HEK293 (cell line): Measurements from ENCODE around the gene LDLRAD4.
A peak's percentile ranks its signal among the peaks of the same experiment; 100 is the strongest.

Experiments used
- CTCF ChIA-PET: fragments of 350-600 bp; formaldehyde crosslinking; extraction: SDS; loops from one replicate; lab custom pipeline; 2021; ENCODE audit warnings: antibody characterized with exemption; lab: Yijun Ruan, JAX
- POLR2A ChIA-PET: fragments of 300-600 bp; formaldehyde crosslinking; extraction: SDS; loops from one replicate; lab custom pipeline; 2020; ENCODE audit warnings: antibody characterized with exemption, inconsistent platforms; lab: Yijun Ruan, JAX
- H3K27ac ChIP-seq: fragments of 200-500 bp; sonication (Bioruptor generic); 2 replicates; pipeline ENCODE4 v1.5.1; 2014; ENCODE audit warnings: low read depth, low read length, control low read depth, inconsistent platforms; ENCODE audit errors: extremely low read depth
- H3K36me3 ChIP-seq, 2 experiments: fragments of 200-500 bp in 1 of 2; sonication (Bioruptor generic) in 1 of 2; 1 replicate in 1 of 2; 2 replicates in 1 of 2; pipeline ENCODE4 v1.5.1; 2014 to 2017; ENCODE audit warnings: inconsistent platforms in 2 of 2, low read length in 2 of 2; ENCODE audit not compliant: control insufficient read depth in 2 of 2, insufficient read depth in 1 of 2
- H3K4me1 ChIP-seq: fragments of 200-500 bp; sonication (Bioruptor generic); 2 replicates; pipeline ENCODE4 v1.5.1; 2014; ENCODE audit warnings: mild to moderate bottlenecking, low read length, inconsistent platforms; ENCODE audit not compliant: control insufficient read depth, insufficient read depth
- H3K4me3 ChIP-seq: 2 replicates; pipeline ENCODE4 v1.5.1; 2011; ENCODE audit warnings: low read depth, mild to moderate bottlenecking, control low read depth, low read length, moderate library complexity
- H3K9me3 ChIP-seq: fragments of 200-500 bp; sonication (Bioruptor generic); 2 replicates; pipeline ENCODE4 v1.5.1; 2014; ENCODE audit warnings: low read depth, low read length, inconsistent platforms; ENCODE audit not compliant: control insufficient read depth, insufficient read depth
- CTCF ChIP-seq: fragments of 450-650 bp; formaldehyde crosslinking; IDR thresholded peaks from 2 replicates; pipeline ENCODE4 v1.5.1; 2016; ENCODE audit warnings: missing biosample characterization, missing genetic modification characterization
- HIC1 ChIP-seq: fragments of 450-650 bp; formaldehyde crosslinking; IDR thresholded peaks from 2 replicates; pipeline ENCODE4 v1.5.1; 2016; ENCODE audit warnings: missing biosample characterization, missing genetic modification characterization
- REST ChIP-seq: fragments of 450-650 bp; formaldehyde crosslinking; IDR thresholded peaks from 2 replicates; pipeline ENCODE4 v1.5.1; 2016; ENCODE audit warnings: missing biosample characterization, missing genetic modification characterization
- SCRT2 ChIP-seq: fragments of 450-650 bp; formaldehyde crosslinking; IDR thresholded peaks from 2 replicates; pipeline ENCODE4 v1.5.1; 2016; ENCODE audit warnings: missing biosample characterization, missing genetic modification characterization
- WT1 ChIP-seq: fragments of 450-650 bp; formaldehyde crosslinking; IDR thresholded peaks from 2 replicates; pipeline ENCODE4 v1.5.1; 2016; ENCODE audit warnings: missing biosample characterization, missing genetic modification characterization
- ZBTB48 ChIP-seq: fragments of 450-650 bp; formaldehyde crosslinking; IDR thresholded peaks from 2 replicates; pipeline ENCODE4 v1.5.1; 2016; ENCODE audit warnings: missing biosample characterization, missing genetic modification characterization
- ZFHX2 ChIP-seq: fragments of 450-650 bp; formaldehyde crosslinking; conservative IDR thresholded peaks from 2 replicates; pipeline ENCODE4 v1.5.1; 2016; ENCODE audit warnings: missing biosample characterization, missing genetic modification characterization
- ZNF23 ChIP-seq: fragments of 450-650 bp; formaldehyde crosslinking; IDR thresholded peaks from 2 replicates; pipeline ENCODE4 v1.5.1; 2016; ENCODE audit warnings: missing biosample characterization, missing genetic modification characterization, borderline replicate concordance
- ZNF292 ChIP-seq: fragments of 450-650 bp; formaldehyde crosslinking; IDR thresholded peaks from 2 replicates; pipeline ENCODE4 v1.5.1; 2016; ENCODE audit warnings: low read depth, missing biosample characterization, missing genetic modification characterization, borderline replicate concordance
- ZNF362 ChIP-seq: fragments of 450-650 bp; formaldehyde crosslinking; IDR thresholded peaks from 2 replicates; pipeline ENCODE4 v1.5.1; 2016; ENCODE audit warnings: missing biosample characterization, missing genetic modification characterization
- ZNF433 ChIP-seq: fragments of 450-650 bp; formaldehyde crosslinking; IDR thresholded peaks from 2 replicates; pipeline ENCODE4 v1.5.1; 2016; ENCODE audit warnings: missing biosample characterization, missing genetic modification characterization, low read depth
- ZNF558 ChIP-seq: fragments of 450-650 bp; formaldehyde crosslinking; IDR thresholded peaks from 2 replicates; pipeline ENCODE4 v1.5.1; 2016; ENCODE audit warnings: missing biosample characterization, missing genetic modification characterization
- ZNF561 ChIP-seq: fragments of 450-650 bp; IDR thresholded peaks from 2 replicates; pipeline ENCODE4 v1.5.1; 2018; ENCODE audit warnings: missing biosample characterization, missing genetic modification characterization, borderline replicate concordance
- ZNF639 ChIP-seq: fragments of 450-650 bp; formaldehyde crosslinking; IDR thresholded peaks from 2 replicates; pipeline ENCODE4 v1.5.1; 2016; ENCODE audit warnings: missing biosample characterization, missing genetic modification characterization
- ZNF654 ChIP-seq: fragments of 450-650 bp; formaldehyde crosslinking; IDR thresholded peaks from 2 replicates; pipeline ENCODE4 v1.5.1; 2016; ENCODE audit warnings: low read depth, missing biosample characterization, missing genetic modification characterization
- ZSCAN18 ChIP-seq: fragments of 450-650 bp; formaldehyde crosslinking; IDR thresholded peaks from 2 replicates; pipeline ENCODE4 v1.5.1; 2016; ENCODE audit warnings: missing biosample characterization, missing genetic modification characterization

LDLRAD4 gene

GRCh38 chr18:13555865-13556264 lies 337.3 kb downstream of the LDLRAD4 start (continued):
- no peak for TF ChIP-seq ZBTB48

GRCh38 chr18:13556502-13556901 lies 337.9 kb downstream of the LDLRAD4 start:
- POLR2A ChIA-PET: interaction anchor here (0.5 kb wide), 1 partner anchor 10 kb away, joined by 4 read pairs; no protein-coding TSS in a partner anchor
- no peak overlapping the region for H3K4me3 ChIP-seq
- CTCF ChIA-PET: interaction anchor here (0.7 to 2.5 kb wide), 4 partner anchors 10 to 614 kb away, joined by 3 to 19 read pairs (median 6); no protein-coding TSS in a partner anchor

GRCh38 chr18:13558124-13558523 lies 339.6 kb downstream of the LDLRAD4 start:
- H3K4me1 ChIP-seq: no peaks in the 10 kb centered on the region; the same call in 1 of the 2 replicates
- H3K4me3 ChIP-seq: no peak overlapping the region
- no peaks in the 10 kb centered on the region for H3K9me3 ChIP-seq
- ChIA-PET CTCF (interaction anchor here (0.6 to 2.5 kb wide), 21 partner anchors 9 to 1264 kb away, joined by 3 to 19 read pairs (median 4); no protein-coding TSS in a partner anchor), POLR2A (no interaction called here)
- no peak overlapping the region for H3K27ac ChIP-seq
- no peaks in the 10 kb centered on the region for H3K36me3 ChIP-seq
- TF ChIP-seq ZNF561 (tag by site-specific recombination) (no peak), ZFHX2 (tag by site-specific recombination) (0 out of 2 replicates have a peak, but pooled peaks have one; percentile 7), ZNF639 (tag by site-specific recombination) (no peak), HIC1 (tag by site-specific recombination) (no peak), ZNF292 (tag by site-specific recombination) (no peak), CTCF (tag by site-specific recombination) (peak; percentile 35), ZNF654 (tag by site-specific recombination) (peak; percentile 65)

More at GRCh38 chr18:13556502-13556901, 337.9 kb downstream of the LDLRAD4 start:
- Histone ChIP-seq H3K27ac (no peak overlapping the region), H3K9me3 (no peaks in the 10 kb centered on the region), H3K4me1 (no peaks in the 10 kb centered on the region; the same call in 1 of the 2 replicates), H3K36me3 (no peaks in the 10 kb centered on the region)
- no peak for TF ChIP-seq ZNF23 (tag by site-specific recombination)
- TF ChIP-seq REST: no peak
- TF ChIP-seq SCRT2: no peak
- peak; percentile 70 for TF ChIP-seq WT1 (tag by site-specific recombination)
- no peak for TF ChIP-seq ZSCAN18 (tag by site-specific recombination)
- TF ChIP-seq ZNF362 (tag by site-specific recombination): no peak
- no peak for TF ChIP-seq ZNF433
- TF ChIP-seq ZNF558 (tag by site-specific recombination): no peak
